NT2/D1 (cell line): ENCODE data around the gene ERP29.
"Not testable (repeated sequence)": the region's sequence is repeated elsewhere in the genome, so short reads cannot be mapped to it uniquely, and the experiment has no call there.

Experiments used
- DNase-seq: peaks from one replicate; pipeline ENCODE4 v3.0.0-alpha.2; 2011; ENCODE audit warnings: low read depth, low spot score
- H3K27me3 ChIP-seq: 2 replicates; pipeline ENCODE4 v1.6.0; 2011; ENCODE audit warnings: mild to moderate bottlenecking; ENCODE audit not compliant: insufficient read length, insufficient read depth
- H3K36me3 ChIP-seq: 2 replicates; pipeline ENCODE4 v1.6.1; 2011; ENCODE audit warnings: mild to moderate bottlenecking, low read length, mixed read lengths; ENCODE audit not compliant: insufficient read depth, insufficient read length
- H3K4me1 ChIP-seq: 2 replicates; pipeline ENCODE4 v1.5.1; 2011; ENCODE audit not compliant: insufficient read depth, insufficient read length
- H3K4me3 ChIP-seq: 2 replicates; pipeline ENCODE4 v1.5.1; 2011; ENCODE audit warnings: low read depth; ENCODE audit not compliant: insufficient read length
- H3K9ac ChIP-seq: 2 replicates; pipeline ENCODE4 v1.6.0; 2011; ENCODE audit warnings: low read depth; ENCODE audit not compliant: insufficient read length
- H3K9me3 ChIP-seq: 2 replicates; pipeline ENCODE4 v1.5.1; 2011; ENCODE audit warnings: mild to moderate bottlenecking, low read length; ENCODE audit not compliant: insufficient read depth
- SUZ12 ChIP-seq: IDR thresholded peaks from 2 replicates; pipeline ENCODE4 v1.6.1; 2011; ENCODE audit not compliant: insufficient read length, insufficient read depth; ENCODE audit errors: extremely low read depth
- YY1 ChIP-seq: IDR thresholded peaks from 2 replicates; pipeline ENCODE4 v1.6.1; 2011; ENCODE audit not compliant: insufficient read length, insufficient read depth
- ZNF274 ChIP-seq: IDR thresholded peaks from 2 replicates; pipeline ENCODE4 v1.6.1; 2011; ENCODE audit warnings: mild to moderate bottlenecking, low read depth, low read length

The ERP29 gene

DNA sequence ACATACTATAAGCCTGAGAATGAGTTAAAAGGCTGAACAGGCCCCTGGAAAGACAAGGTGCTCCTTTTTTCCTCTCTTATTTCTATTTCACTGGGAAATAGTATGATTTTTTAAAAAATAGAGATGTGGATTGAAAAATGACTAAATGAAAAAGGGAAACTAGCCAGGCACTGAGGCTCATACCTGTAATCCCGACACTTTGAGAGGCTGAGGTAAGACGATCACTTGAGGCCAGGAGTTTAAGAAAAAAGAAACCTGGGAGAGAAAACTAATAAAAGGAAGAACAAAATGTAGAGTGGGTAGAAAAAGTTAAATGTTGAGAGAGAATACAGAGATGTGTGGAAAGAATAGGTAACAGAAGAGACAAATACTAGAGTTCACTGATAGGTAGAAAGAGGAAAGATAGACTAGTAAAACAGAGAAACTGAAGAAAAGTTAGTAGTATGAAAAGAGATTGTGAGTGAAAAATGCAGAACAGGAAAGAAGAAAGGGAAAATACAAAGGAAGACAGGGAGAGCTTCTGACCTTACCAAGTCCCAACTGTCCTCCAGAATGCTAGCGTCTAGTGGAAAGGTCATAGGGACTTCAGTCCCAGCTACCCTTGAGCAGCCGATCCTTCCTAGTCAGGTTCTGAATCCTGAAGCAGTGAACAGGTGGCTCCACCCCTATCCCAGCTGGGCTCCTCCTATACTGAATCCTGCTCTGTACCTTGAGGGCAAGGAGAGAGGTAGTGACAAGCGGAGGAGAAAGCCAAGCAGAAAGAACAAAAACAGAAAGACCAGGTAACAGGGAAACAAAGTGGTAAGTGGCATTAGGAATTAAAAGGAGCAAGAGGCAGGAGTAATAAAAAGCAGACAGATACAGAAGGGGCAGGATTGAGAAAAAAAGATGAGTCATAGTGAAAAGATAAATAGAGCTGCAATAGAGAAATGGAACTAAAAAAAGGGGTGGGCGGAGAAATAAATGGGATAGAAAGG, 7.5 kb upstream of the ERP29 start:
- H3K9me3 ChIP-seq: no peaks in the 10 kb centered on the region
- TF ChIP-seq YY1 (no peak), ZNF274 (no peak), SUZ12 (no peak)
- no peak for DNase-seq
- H3K4me3 ChIP-seq: no peak overlapping the region
- no peaks in the 10 kb centered on the region for H3K4me1 ChIP-seq
- H3K9ac ChIP-seq: no peak overlapping the region
- peaks cover 22% of the 10 kb centered on the region for H3K36me3 ChIP-seq
- H3K27me3 ChIP-seq: no peaks in the 10 kb centered on the region

DNA sequence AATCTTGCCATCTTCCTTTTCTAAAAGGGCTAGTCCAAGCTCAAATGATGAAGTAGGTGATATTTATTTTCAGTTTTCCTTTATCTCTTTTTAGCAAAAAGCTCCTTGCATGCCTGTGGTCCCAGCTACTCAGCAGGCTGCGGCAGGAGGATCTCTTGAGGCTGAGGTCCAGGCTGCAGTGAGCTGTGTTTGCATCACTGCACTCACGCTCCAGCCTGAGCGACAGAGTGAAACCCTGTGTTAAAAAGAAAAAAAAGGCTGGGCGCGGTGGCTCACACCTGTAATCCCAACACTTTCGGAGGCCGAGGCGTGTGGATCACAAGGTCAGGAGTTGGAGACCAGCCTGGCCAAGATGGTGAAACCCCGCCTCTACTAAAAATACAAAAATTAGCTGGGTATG, 5.3 kb upstream of the ERP29 start:
- Histone ChIP-seq H3K27me3 (no peaks in the 10 kb centered on the region), H3K4me3 (no peak overlapping the region), H3K9ac (no peak overlapping the region), H3K36me3 (peaks cover 21% of the 10 kb centered on the region), H3K9me3 (no peaks in the 10 kb centered on the region), H3K4me1 (no peaks in the 10 kb centered on the region)
- TF ChIP-seq ZNF274: no peak
- no peak for DNase-seq

DNA sequence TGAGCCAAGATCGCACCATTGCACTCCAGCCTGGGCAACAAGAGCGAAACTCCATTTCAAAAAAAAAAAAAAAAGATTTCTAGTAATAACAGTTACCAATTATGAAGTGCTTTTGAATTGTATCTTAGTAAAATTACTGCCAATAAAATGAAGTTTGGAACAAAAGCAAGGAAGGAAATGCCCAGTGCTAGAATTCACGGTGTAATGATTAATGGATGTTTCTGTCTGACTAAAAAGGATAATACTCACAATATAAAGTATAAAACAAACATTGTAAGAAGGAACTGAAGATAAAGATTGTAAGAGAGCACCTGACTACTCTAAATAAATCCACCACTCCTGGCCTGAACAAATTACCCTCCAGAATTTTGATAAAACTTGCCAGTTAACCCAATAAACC, 4.3 kb upstream of the ERP29 start:
- Histone ChIP-seq H3K27me3 (no peaks in the 10 kb centered on the region), H3K9me3 (no peaks in the 10 kb centered on the region), H3K4me3 (no peak overlapping the region), H3K9ac (no peak overlapping the region), H3K4me1 (no peaks in the 10 kb centered on the region), H3K36me3 (peaks cover 17% of the 10 kb centered on the region)
- no peak for DNase-seq
- TF ChIP-seq ZNF274 (no peak), SUZ12 (no peak), YY1 (no peak)

- not testable (repeated sequence) for H3K4me1 ChIP-seq, H3K9me3 ChIP-seq, H3K9ac ChIP-seq, H3K27me3 ChIP-seq, H3K4me3 ChIP-seq, DNase-seq
- peaks cover 17% of the 10 kb centered on the region for H3K36me3 ChIP-seq
Observed at GRCh38 chr12:112009596-112009995, 3.6 kb upstream of the ERP29 start.

- H3K4me1 ChIP-seq: no peaks in the 10 kb centered on the region
- H3K36me3 ChIP-seq: peaks cover 21% of the 10 kb centered on the region
- H3K4me3 ChIP-seq: no peak overlapping the region
- H3K27me3 ChIP-seq: no peaks in the 10 kb centered on the region
- TF ChIP-seq YY1 (no peak), SUZ12 (no peak), ZNF274 (no peak)
- no peak for DNase-seq
- no peak overlapping the region for H3K9ac ChIP-seq
- H3K9me3 ChIP-seq: no peaks in the 10 kb centered on the region
Observed at GRCh38 chr12:112010415-112011344, 2.5 kb upstream of the ERP29 start.

- H3K9ac ChIP-seq: peak overlapping the region; percentile 99
Observed at GRCh38 chr12:112011685-112012084, 1.5 kb upstream of the ERP29 start.

GRCh38 chr12:112013601-112014402, 576 bp downstream of the ERP29 start:
- Histone ChIP-seq H3K4me3 (peak overlapping the region; percentile 91), H3K4me1 (no peaks in the 10 kb centered on the region), H3K9ac (peak overlapping the region; percentile 99), H3K36me3 (peaks cover 40% of the 10 kb centered on the region), H3K9me3 (no peaks in the 10 kb centered on the region), H3K27me3 (no peaks in the 10 kb centered on the region)
- TF ChIP-seq ZNF274 (no peak), YY1 (no peak), SUZ12 (no peak)
- no peak for DNase-seq

More at GRCh38 chr12:112011685-112012084, 1.5 kb upstream of the ERP29 start:
- no peak for TF ChIP-seq SUZ12
- TF ChIP-seq YY1: no peak
- TF ChIP-seq ZNF274: no peak
- Histone ChIP-seq H3K4me1 (no peaks in the 10 kb centered on the region), H3K36me3 (peaks cover 28% of the 10 kb centered on the region), H3K4me3 (peak overlapping the region; percentile 95), H3K27me3 (no peaks in the 10 kb centered on the region), H3K9me3 (no peaks in the 10 kb centered on the region)
- no peak for DNase-seq
